ENCODE measurements around the gene LPIN1. TPM values are rescaled to one million over a fixed set of nuclear protein-coding genes. Genes with fewer than 3 reads are reported as not detected.
"Not testable (repeated sequence)": the region's sequence is repeated elsewhere in the genome, so short reads cannot be mapped to it uniquely, and the experiment has no call there.

The LPIN1 gene
- total RNA-seq, 1 donor from 2014 or later: 12.1 TPM

- peaks cover 3% of the 10 kb centered on the region for H3K36me3 ChIP-seq (ENCODE audit: control insufficient read depth, insufficient read depth, low read length)
- DNase-seq (ENCODE audit: low read depth) (no peak), FAIRE-seq (no peak)
- no peaks in the 10 kb centered on the region for H3K27me3 ChIP-seq (ENCODE audit: control insufficient read depth, insufficient read depth, low read length)
- no peak overlapping the region for H3K4me3 ChIP-seq (ENCODE audit: low read depth, low read length)
- no peak for TF ChIP-seq CTCF (IDR thresholded peaks at IDR 0.05; ENCODE audit: insufficient read depth, low read length, severe bottlenecking)
Measured at GRCh38 chr2:11758647-11759046, 12.2 kb downstream of the LPIN1 start.

- DNase-seq (ENCODE audit: low read depth); H3K27me3 ChIP-seq (ENCODE audit: control insufficient read depth, insufficient read depth, low read length); H3K4me3 ChIP-seq (ENCODE audit: low read depth, low read length); FAIRE-seq; H3K36me3 ChIP-seq (ENCODE audit: control insufficient read depth, insufficient read depth, low read length): not testable (repeated sequence)
Measured at GRCh38 chr2:11759182-11759975, 12.9 kb downstream of the LPIN1 start.

- Histone ChIP-seq H3K27me3 (ENCODE audit: control insufficient read depth, insufficient read depth, low read length) (no peaks in the 10 kb centered on the region), H3K36me3 (ENCODE audit: control insufficient read depth, insufficient read depth, low read length) (peaks cover 8% of the 10 kb centered on the region), H3K4me3 (ENCODE audit: low read depth, low read length) (no peak overlapping the region)
- TF ChIP-seq CTCF (IDR thresholded peaks at IDR 0.05; ENCODE audit: insufficient read depth, low read length, severe bottlenecking): no peak
- DNase-seq (ENCODE audit: low read depth) (no peak), FAIRE-seq (no peak)
Measured at GRCh38 chr2:11761259-11761658, 14.8 kb downstream of the LPIN1 start.

GRCh38 chr2:11762031-11762430 is 15.6 kb downstream of the LPIN1 start:
- DNase-seq (ENCODE audit: low read depth) (no peak), FAIRE-seq (no peak)
- Histone ChIP-seq H3K4me3 (ENCODE audit: low read depth, low read length) (no peak overlapping the region), H3K36me3 (ENCODE audit: control insufficient read depth, insufficient read depth, low read length) (peaks cover 11% of the 10 kb centered on the region), H3K27me3 (ENCODE audit: control insufficient read depth, insufficient read depth, low read length) (no peaks in the 10 kb centered on the region)
- no peak for TF ChIP-seq CTCF (IDR thresholded peaks at IDR 0.05; ENCODE audit: insufficient read depth, low read length, severe bottlenecking)

GRCh38 chr2:11762799-11763461 is 16.5 kb downstream of the LPIN1 start:
- no peaks in the 10 kb centered on the region for H3K27me3 ChIP-seq (ENCODE audit: control insufficient read depth, insufficient read depth, low read length)
- TF ChIP-seq CTCF (IDR thresholded peaks at IDR 0.05; ENCODE audit: insufficient read depth, low read length, severe bottlenecking): no peak
- FAIRE-seq: no peak
- no peak overlapping the region for H3K4me3 ChIP-seq (ENCODE audit: low read depth, low read length)
- DNase-seq (ENCODE audit: low read depth): no peak
- H3K36me3 ChIP-seq (ENCODE audit: control insufficient read depth, insufficient read depth, low read length): peaks cover 11% of the 10 kb centered on the region

- no peak for TF ChIP-seq CTCF (IDR thresholded peaks at IDR 0.05; ENCODE audit: insufficient read depth, low read length, severe bottlenecking)
- Histone ChIP-seq H3K27me3 (ENCODE audit: control insufficient read depth, insufficient read depth, low read length) (no peaks in the 10 kb centered on the region), H3K36me3 (ENCODE audit: control insufficient read depth, insufficient read depth, low read length) (peaks cover 11% of the 10 kb centered on the region), H3K4me3 (ENCODE audit: low read depth, low read length) (no peak overlapping the region)
- FAIRE-seq (no peak), DNase-seq (ENCODE audit: low read depth) (no peak)
Measured at GRCh38 chr2:11764359-11764758, 17.9 kb downstream of the LPIN1 start.

Measured in bronchial epithelial cell (primary cell).